Mononuclear cell (primary cell): Measurements from ENCODE around the gene TF. TPM values are rescaled to one million over a fixed set of nuclear protein-coding genes. Genes with fewer than 3 reads are reported as not detected.

Experiments
- H3K27me3 ChIP-seq: 2 replicates; pipeline ENCODE4 v1.6.0; 2011; ENCODE audit warnings: low read length, control low read depth; ENCODE audit not compliant: insufficient read depth
- H3K4me1 ChIP-seq: 2 replicates; pipeline ENCODE4 v1.5.1; 2011; ENCODE audit warnings: mild to moderate bottlenecking, low read length, control low read depth; ENCODE audit not compliant: insufficient read depth
- H3K4me3 ChIP-seq: 2 replicates; pipeline ENCODE4 v1.5.1; 2011; ENCODE audit warnings: mild to moderate bottlenecking, low read length, moderate library complexity
- H3K9me3 ChIP-seq: 2 replicates; pipeline ENCODE4 v1.5.1; 2011; ENCODE audit warnings: low read depth, mild to moderate bottlenecking, control low read depth, low read length
- total RNA-seq: library from RNA; depleted of rRNA; stranded (reverse); fragments of >200 nt; gene quantifications from one replicate; pipeline ENCODE4 v1.2.3, GENCODE V29; 2012

The TF gene
- total RNA-seq, 1 donor = not detected

GRCh38 chr3:133827684-133828083 is 81.5 kb downstream of the TF start:
- Histone ChIP-seq H3K4me1 (no peaks in the 10 kb centered on the region), H3K27me3 (no peaks in the 10 kb centered on the region), H3K9me3 (no peaks in the 10 kb centered on the region), H3K4me3 (no peak overlapping the region)

GRCh38 chr3:133828576-133829309 is 82.5 kb downstream of the TF start:
- H3K4me3 ChIP-seq = no peak overlapping the region
- no peaks in the 10 kb centered on the region for H3K27me3 ChIP-seq
- H3K9me3 ChIP-seq = no peaks in the 10 kb centered on the region
- H3K4me1 ChIP-seq = no peaks in the 10 kb centered on the region

DNA sequence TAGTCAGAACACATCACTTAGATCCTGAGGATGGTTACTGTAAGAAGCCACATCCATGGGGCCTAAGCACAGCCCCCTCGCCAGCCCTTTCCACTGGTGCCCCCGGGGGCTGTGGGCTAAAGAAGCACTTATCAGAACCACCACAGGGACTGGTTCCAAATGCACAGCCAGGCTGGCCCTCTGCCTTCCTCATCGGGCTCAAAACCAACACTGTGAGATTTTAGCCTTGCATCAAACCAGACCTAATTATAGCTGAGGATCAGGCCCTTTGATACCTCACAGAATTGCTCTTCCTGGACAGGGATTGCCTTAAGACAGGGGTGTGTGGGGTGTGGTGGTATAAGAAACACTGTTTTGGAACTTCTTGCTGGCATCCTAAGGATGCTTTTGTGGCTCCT is 83.1 kb downstream of the TF start:
- H3K9me3 ChIP-seq = no peaks in the 10 kb centered on the region

GRCh38 chr3:133830071-133830470 is 83.9 kb downstream of the TF start:
- H3K27me3 ChIP-seq = no peaks in the 10 kb centered on the region
- no peaks in the 10 kb centered on the region for H3K9me3 ChIP-seq
- H3K4me3 ChIP-seq = no peak overlapping the region
- H3K4me1 ChIP-seq = no peaks in the 10 kb centered on the region

More for the DNA sequence above, 83.1 kb downstream of the TF start:
- Histone ChIP-seq H3K4me1 (no peaks in the 10 kb centered on the region), H3K27me3 (no peaks in the 10 kb centered on the region), H3K4me3 (no peak overlapping the region)

GRCh38 chr3:133831966-133832801 is 86.0 kb downstream of the TF start:
- H3K9me3 ChIP-seq = no peaks in the 10 kb centered on the region

DNA sequence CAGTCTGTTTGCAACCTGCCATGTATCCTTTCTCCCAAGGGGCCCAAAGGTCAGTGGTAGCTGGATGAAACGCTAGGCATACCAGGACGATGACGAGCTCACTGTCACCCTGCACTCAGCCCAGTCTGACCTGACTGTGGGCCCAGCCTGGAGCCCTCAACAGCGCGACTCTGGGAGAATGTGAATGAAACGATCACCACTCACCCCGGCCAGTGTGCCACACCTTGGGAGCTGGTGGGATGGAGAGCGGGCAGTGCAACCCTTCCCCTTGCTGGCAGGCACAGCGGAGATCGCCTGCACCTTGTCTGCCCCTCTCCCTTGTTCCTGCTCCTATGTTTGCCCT is 86.6 kb downstream of the TF start:
- Histone ChIP-seq H3K4me3 (no peak overlapping the region), H3K27me3 (no peaks in the 10 kb centered on the region), H3K4me1 (no peaks in the 10 kb centered on the region), H3K9me3 (no peaks in the 10 kb centered on the region)

More at GRCh38 chr3:133831966-133832801, 86.0 kb downstream of the TF start:
- no peaks in the 10 kb centered on the region for H3K4me1 ChIP-seq
- H3K4me3 ChIP-seq = no peak overlapping the region
- no peaks in the 10 kb centered on the region for H3K27me3 ChIP-seq

DNA sequence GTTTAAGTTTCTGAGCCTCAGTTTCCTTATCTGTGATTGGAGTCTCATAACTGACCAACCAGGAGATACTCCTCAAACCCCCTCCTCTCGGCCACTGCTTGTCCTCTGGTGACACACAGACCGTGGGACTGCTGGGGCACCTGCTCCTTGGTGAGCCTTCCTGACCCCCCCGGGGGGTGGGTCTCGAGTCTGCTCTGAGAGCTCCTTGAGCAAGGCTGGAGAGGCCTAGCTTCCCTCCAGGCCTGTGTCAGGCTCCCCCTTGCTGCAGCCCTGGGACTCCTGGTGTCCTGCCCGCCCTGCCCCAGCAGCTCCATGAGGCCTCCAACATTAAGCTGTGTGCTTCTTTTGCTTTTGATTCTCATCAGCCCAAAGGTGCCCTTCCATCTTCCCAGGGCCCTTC is 87.1 kb downstream of the TF start:
- H3K9me3 ChIP-seq = no peaks in the 10 kb centered on the region

GRCh38 chr3:133833880-133834620 is 87.9 kb downstream of the TF start:
- Histone ChIP-seq H3K27me3 (no peaks in the 10 kb centered on the region), H3K4me3 (no peak overlapping the region), H3K4me1 (no peaks in the 10 kb centered on the region), H3K9me3 (no peaks in the 10 kb centered on the region)

More for the DNA sequence above, 87.1 kb downstream of the TF start:
- Histone ChIP-seq H3K4me3 (no peak overlapping the region), H3K27me3 (no peaks in the 10 kb centered on the region), H3K4me1 (no peaks in the 10 kb centered on the region)

DNA sequence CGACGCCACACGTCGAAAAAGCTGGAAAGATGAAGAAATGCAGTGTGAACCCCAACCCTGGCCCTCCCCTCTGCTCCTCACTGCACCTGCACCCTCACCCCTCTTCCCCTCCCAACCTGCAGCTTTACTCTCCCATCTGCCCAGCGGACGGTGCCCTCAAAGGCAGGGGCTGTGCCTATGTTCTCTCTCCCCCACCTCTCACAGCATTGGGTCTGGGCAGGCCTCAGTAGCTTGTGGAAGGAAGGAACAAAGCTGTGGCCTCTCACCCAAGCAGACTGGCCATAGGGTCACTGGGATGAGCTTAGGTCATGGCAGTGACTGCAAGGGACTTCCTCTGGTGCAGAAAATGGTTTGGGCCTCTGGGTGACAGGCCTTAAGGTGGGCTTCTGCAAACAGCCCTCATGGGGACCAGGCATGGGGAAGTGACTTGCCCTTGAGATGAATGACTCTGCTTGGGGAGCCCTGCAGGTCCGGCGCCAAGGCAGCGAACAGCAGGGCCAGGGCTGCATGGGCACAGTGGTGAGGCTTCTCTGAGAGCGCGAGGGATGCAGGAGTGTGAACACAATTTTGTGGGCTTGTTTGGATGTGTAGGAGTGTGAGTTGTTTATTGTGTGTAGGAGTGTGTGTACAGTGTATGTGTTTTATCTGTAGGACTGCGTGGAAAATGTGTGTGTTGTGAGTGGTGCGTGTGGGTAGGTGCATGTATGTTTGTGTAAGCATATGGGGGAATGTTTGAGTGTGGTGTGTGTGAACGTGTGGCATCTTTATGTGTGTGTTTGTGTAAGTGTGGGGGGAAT is 88.6 kb downstream of the TF start:
- no peaks in the 10 kb centered on the region for H3K27me3 ChIP-seq
- H3K4me1 ChIP-seq = no peaks in the 10 kb centered on the region
- H3K9me3 ChIP-seq = no peaks in the 10 kb centered on the region
- H3K4me3 ChIP-seq = no peak overlapping the region

GRCh38 chr3:133835418-133835743 is 89.2 kb downstream of the TF start:
- H3K27me3 ChIP-seq = no peaks in the 10 kb centered on the region
- no peaks in the 10 kb centered on the region for H3K4me1 ChIP-seq
- H3K9me3 ChIP-seq = no peaks in the 10 kb centered on the region
- no peak overlapping the region for H3K4me3 ChIP-seq

DNA sequence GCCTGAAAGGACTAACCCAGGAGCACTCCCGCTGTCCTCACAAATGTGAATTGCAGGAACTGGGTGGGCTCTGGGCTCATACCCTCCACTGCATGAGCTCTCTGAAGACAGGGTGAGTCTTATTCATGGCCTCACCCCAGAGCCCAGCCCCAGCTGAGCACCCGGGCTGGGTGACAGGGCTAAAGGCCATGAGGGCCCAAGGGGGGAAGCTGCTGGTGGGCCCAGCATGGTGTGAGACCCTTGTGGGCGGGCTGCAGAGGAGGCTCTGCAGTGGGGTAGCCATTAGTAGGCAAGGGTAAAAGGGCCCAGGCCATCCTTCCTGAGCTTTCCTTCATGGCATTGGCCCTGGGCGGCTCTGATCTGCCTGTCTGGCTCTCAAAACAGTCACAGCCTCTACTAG is 89.8 kb downstream of the TF start:
- Histone ChIP-seq H3K27me3 (no peaks in the 10 kb centered on the region), H3K4me3 (no peak overlapping the region), H3K4me1 (no peaks in the 10 kb centered on the region), H3K9me3 (no peaks in the 10 kb centered on the region)

DNA sequence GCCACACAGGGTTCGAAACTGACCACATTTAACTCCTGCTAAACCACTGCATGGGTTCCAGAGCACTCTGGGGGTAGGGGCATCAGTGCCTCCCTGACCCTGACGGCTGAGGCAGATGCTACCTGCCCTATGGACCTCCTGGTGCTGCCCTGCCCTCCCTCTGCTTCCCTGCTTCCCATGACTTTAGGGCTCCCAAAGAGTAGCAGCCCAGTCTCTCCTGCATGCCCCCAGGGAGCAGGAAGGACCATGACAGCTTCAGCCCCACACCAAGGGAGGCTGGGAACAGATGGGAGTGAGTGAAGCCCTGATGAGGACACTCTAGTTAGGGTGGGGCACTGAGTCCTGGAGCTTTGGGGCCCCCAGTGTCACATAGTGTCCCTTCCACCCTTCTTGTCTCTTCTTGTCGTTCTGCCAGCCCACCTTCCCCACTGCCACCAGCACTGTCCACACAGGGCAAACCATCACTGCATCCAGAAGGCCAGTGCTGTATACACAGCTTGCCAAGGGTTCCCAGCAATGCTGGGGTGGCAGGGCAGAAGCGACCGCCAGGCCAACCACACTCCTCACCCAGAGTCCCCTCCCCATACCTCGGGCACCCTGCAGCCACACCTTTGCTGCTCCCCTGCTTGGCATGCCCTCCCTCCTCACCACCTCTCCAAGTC is 90.4 kb downstream of the TF start:
- Histone ChIP-seq H3K4me3 (no peak overlapping the region), H3K27me3 (no peaks in the 10 kb centered on the region), H3K4me1 (no peaks in the 10 kb centered on the region), H3K9me3 (no peaks in the 10 kb centered on the region)

DNA sequence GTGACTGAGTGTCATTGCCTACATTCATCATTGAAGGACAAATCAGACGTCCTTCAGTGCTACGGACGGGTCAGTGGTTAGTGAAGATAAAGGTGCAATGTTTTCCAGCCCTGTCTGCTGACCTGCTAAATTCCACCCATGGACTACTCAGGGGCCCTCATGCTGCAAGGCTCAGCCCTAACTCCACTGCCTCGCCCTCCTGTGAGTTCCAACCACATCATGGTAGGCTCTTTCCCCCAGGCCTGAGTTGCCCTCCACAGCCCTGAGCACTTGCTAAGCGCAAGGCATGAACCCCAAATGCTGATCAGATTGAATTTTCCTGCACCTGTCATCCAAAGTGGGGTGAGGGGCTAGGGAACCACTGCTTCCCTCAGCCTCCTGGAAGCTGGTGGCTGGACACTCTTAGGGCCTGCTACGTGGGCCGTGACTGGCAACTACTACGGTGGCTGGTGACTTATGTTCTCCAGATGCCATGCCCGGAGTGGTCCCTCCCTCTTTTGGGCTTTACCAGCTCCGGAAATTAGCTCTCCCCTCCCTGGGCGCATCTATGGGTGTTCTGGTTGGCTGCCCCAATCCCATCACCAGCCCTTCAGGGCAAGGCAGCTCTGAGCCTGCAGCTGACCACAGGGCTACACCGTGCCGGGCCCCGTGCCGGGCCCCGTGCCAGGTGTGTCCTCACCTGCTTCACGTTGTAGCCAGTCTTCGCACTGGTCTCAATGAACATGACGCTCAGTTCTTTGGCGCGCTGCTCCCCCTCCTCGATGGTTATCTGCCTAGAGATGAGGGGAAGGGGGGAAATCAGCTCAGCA is 91.5 kb downstream of the TF start:
- no peaks in the 10 kb centered on the region for H3K27me3 ChIP-seq
- H3K9me3 ChIP-seq = no peaks in the 10 kb centered on the region
- H3K4me3 ChIP-seq = no peak overlapping the region
- H3K4me1 ChIP-seq = no peaks in the 10 kb centered on the region
